HepG2 (cell line): ENCODE data around the gene CDH12. TPM values are rescaled to one million over a fixed set of nuclear protein-coding genes. Genes with fewer than 3 reads are reported as not detected.

Experiments
- ATAC-seq: fragments of 200-7000 bp; cut with Tn5 transposase; 3 replicates; pipeline ENCODE4 v1.9.1; 2020; ENCODE audit warnings: mild to moderate bottlenecking, moderate library complexity
- BruUV-seq: library from RNA; stranded (reverse); fragments of 400-500 nt; replicated peaks from 2 replicates; lab custom pipeline; 2021; lab: Mats Ljungman, UMichigan
- CTCF ChIA-PET: fragments of 300-600 bp; formaldehyde crosslinking; extraction: SDS; loops from one replicate; lab custom pipeline; 2021; ENCODE audit warnings: low total read pairs, inconsistent platforms, low intra/inter-chr PET ratio; lab: Yijun Ruan, JAX
- POLR2A ChIA-PET: fragments of 350-600 bp; sonication (Branson Sonifier 250); formaldehyde crosslinking; loops from one replicate; lab custom pipeline; 2020; ENCODE audit warnings: antibody characterized with exemption, inconsistent platforms; lab: Yijun Ruan, JAX
- DNase-seq: peaks from one replicate; pipeline ENCODE4 v3.0.0-alpha.2; 2015; ENCODE audit warnings: low spot score
- FAIRE-seq: peaks from 3 replicates; lab custom pipeline; 2011; peaks lifted over from hg19 to GRCh38; lab: Jason Lieb, UNC
- H2AFZ ChIP-seq: one replicate; pipeline ENCODE4 v1.6.1; 2011; ENCODE audit warnings: low read length, inconsistent platforms
- H3K27ac ChIP-seq: fragments of 300-600 bp; 3 replicates; pipeline ENCODE4 v1.8.0; 2011; ENCODE audit warnings: mixed run types, mild to moderate bottlenecking, mixed read lengths, low read length, inconsistent platforms; ENCODE audit not compliant: insufficient read depth; ENCODE audit errors: extremely low read length
- H3K27me3 ChIP-seq, 2 experiments: fragments of 200-600 bp in 1 of 2; 2 replicates in 1 of 2; 3 replicates in 1 of 2; pipeline versions ENCODE4 v1.6.0 to v1.8.0; 2011; ENCODE audit warnings: low read length in 2 of 2, mild to moderate bottlenecking in 2 of 2, moderate library complexity in 2 of 2, inconsistent platforms in 1 of 2; ENCODE audit not compliant: insufficient read depth in 2 of 2, control insufficient read depth in 1 of 2
- H3K36me3 ChIP-seq, 2 experiments: fragments of 200-600 bp in 1 of 2; replicated peaks in 1 of 2; 2 replicates in 1 of 2; 3 replicates in 1 of 2; pipeline versions ENCODE4 v1.5.1 to v1.8.0; 2011; ENCODE audit warnings: low read length in 2 of 2, inconsistent platforms in 1 of 2; ENCODE audit not compliant: insufficient read depth in 2 of 2, control insufficient read depth in 1 of 2
- H3K4me1 ChIP-seq: 2 replicates; pipeline ENCODE4 v1.5.1; 2012; ENCODE audit warnings: low read length, inconsistent platforms; ENCODE audit not compliant: insufficient read depth
- H3K4me2 ChIP-seq: 2 replicates; pipeline ENCODE4 v1.6.0; 2011; ENCODE audit warnings: low read depth, low read length, inconsistent platforms
- H3K4me3 ChIP-seq, 3 experiments: fragments of 200-600 bp in 1 of 3; sonication (generic), shearing (Covaris generic) in 1 of 3; replicated peaks in 1 of 3; 2 replicates each; pipeline ENCODE4 v1.5.1; 2011 to 2016; ENCODE audit warnings: low read length in 3 of 3, inconsistent platforms in 2 of 3, low read depth in 2 of 3, mild to moderate bottlenecking in 2 of 3, control low read depth in 1 of 3, mixed read lengths in 1 of 3; ENCODE audit not compliant: insufficient read depth in 1 of 3
- H3K79me2 ChIP-seq: one replicate; pipeline ENCODE4 v1.6.1; 2011; ENCODE audit warnings: low read length, inconsistent platforms; ENCODE audit not compliant: insufficient read depth
- H3K9ac ChIP-seq: 2 replicates; pipeline ENCODE4 v1.6.0; 2011; ENCODE audit warnings: mild to moderate bottlenecking, low read depth, low read length, inconsistent platforms; ENCODE audit not compliant: insufficient read depth
- H3K9me3 ChIP-seq: 2 replicates; pipeline ENCODE4 v1.5.1; 2012; ENCODE audit warnings: mild to moderate bottlenecking, low read length
- H4K20me1 ChIP-seq: 2 replicates; pipeline ENCODE4 v1.6.0; 2011; ENCODE audit warnings: inconsistent platforms, mild to moderate bottlenecking, low read length, moderate library complexity; ENCODE audit not compliant: insufficient read depth
- E2F5 ChIP-seq: sonication (generic); formaldehyde crosslinking; conservative IDR thresholded peaks from 2 replicates; pipeline ENCODE4 v1.4.0; 2020; ENCODE audit warnings: missing genetic modification reagents
- GMEB2 ChIP-seq: IDR thresholded peaks from 2 replicates; pipeline ENCODE4 v1.6.1; 2016; ENCODE audit warnings: missing biosample characterization, missing genetic modification reagents, low read depth
- MTF2 ChIP-seq: sonication (generic); formaldehyde crosslinking; IDR thresholded peaks from 2 replicates; pipeline ENCODE4 v1.5.0; 2020; ENCODE audit warnings: missing genetic modification reagents, borderline replicate concordance
- NFE2L1 ChIP-seq: sonication (generic); formaldehyde crosslinking; IDR thresholded peaks from 2 replicates; pipeline ENCODE4 v1.4.0; 2020; ENCODE audit warnings: missing genetic modification reagents, mild to moderate bottlenecking, borderline replicate concordance
- NR2F6 ChIP-seq, 2 experiments: IDR thresholded peaks; 2 replicates each; pipeline ENCODE4 v1.6.1; 2016; ENCODE audit warnings: antibody characterized with exemption in 1 of 2, mild to moderate bottlenecking in 1 of 2
- ZHX1 ChIP-seq: sonication (generic); formaldehyde crosslinking; IDR thresholded peaks from 2 replicates; pipeline ENCODE4 v1.8.1; 2022; ENCODE audit warnings: low read depth, mild to moderate bottlenecking, missing genetic modification reagents
- ZNF660 ChIP-seq: sonication (generic); formaldehyde crosslinking; IDR thresholded peaks from 2 replicates; pipeline ENCODE4 v1.5.1; 2020; ENCODE audit warnings: mild to moderate bottlenecking, low read depth, missing genetic modification reagents, borderline replicate concordance
- ZNF788 ChIP-seq: sonication (generic); formaldehyde crosslinking; IDR thresholded peaks from 2 replicates; pipeline ENCODE4 v1.5.0; 2020; ENCODE audit warnings: mild to moderate bottlenecking, missing genetic modification reagents, borderline replicate concordance
- ZNF816 ChIP-seq: sonication (generic); formaldehyde crosslinking; IDR thresholded peaks from 2 replicates; pipeline ENCODE4 v1.8.0; 2022; ENCODE audit warnings: missing genetic modification reagents, mild to moderate bottlenecking, borderline replicate concordance
- WGBS: methylation state at CpG from one replicate; pipeline ENCODE4 v1.1.6; 2017; ENCODE audit warnings: low lambda C conversion rate; 5-methylcytosine and 5-hydroxymethylcytosine counted together
- in situ Hi-C: cut with HindIII; loops from 2 replicates; pipeline ENCODE4 v1.10.0; 2017; ENCODE audit warnings: low pct_unique_long_range_greater_than_20kb; ENCODE audit not compliant: extremely low pct_ligation_motif_present
- intact Hi-C: fragments of 100-400 bp; cut with micrococcal nuclease; formaldehyde crosslinking; loops from one replicate; pipeline ENCODE4 v1.10.0; 2022; ENCODE audit not compliant: unreplicated experiment
- polyA plus RNA-seq, 8 experiments: library from polyadenylated mRNA; depleted of rRNA in 3 of 8; stranded (reverse) in 7 of 8; unstranded in 1 of 8; fragments of >200 nt; fragmentation: Illumina TruSeq in 4 of 8; extraction: Trizol in 4 of 8; gene quantifications; 2 replicates each; pipeline versions ENCODE4 v1.2.1 to v1.2.3, GENCODE V29; 2011 to 2016; ENCODE audit warnings: low read depth in 4 of 8, missing spikeins in 1 of 8, mixed read lengths in 1 of 8; ENCODE audit not compliant: insufficient read depth in 1 of 8
- total RNA-seq, 5 experiments: library from RNA; depleted of rRNA; stranded (reverse); fragments of >200 nt; fragmentation: Illumina TruSeq; extraction: Trizol; gene quantifications; 2 replicates each; pipeline ENCODE4 v1.2.3, GENCODE V29; 2016; ENCODE audit warnings: low read depth in 1 of 5
- TF ChIP-seq, protein P1 (sequence below): sonication (generic); formaldehyde crosslinking; IDR thresholded peaks from 2 replicates; pipeline ENCODE4 v1.4.0; 2020; ENCODE audit warnings: missing genetic modification reagents, borderline replicate concordance
- TF ChIP-seq, protein P2 (sequence below): sonication (generic); formaldehyde crosslinking; IDR thresholded peaks from 2 replicates; pipeline ENCODE4 v1.5.0; 2020; ENCODE audit warnings: mild to moderate bottlenecking, missing genetic modification reagents

The CDH12 gene
- total and polyA plus RNA-seq, 2 of the 13 experiments (the other 11 are each of a cell fraction or from before 2014, with no cell fraction given) = not detected

GRCh38 chr5:22722056-22722455 lies 131.1 kb downstream of the CDH12 start:
- in situ Hi-C loops = no loop called here
- ChIA-PET CTCF (no interaction called here), POLR2A (no interaction called here)
- H4K20me1 ChIP-seq = no peaks in the 10 kb centered on the region
- DNase-seq (no peak), FAIRE-seq (no peak), ATAC-seq (no peak)
- H3K79me2 ChIP-seq = no peaks in the 10 kb centered on the region
- H3K27ac ChIP-seq = no peak overlapping the region
- WGBS = 0% methylated on average over 1 of the region's 1 CpG
- intact Hi-C loops = no loop called here
- H3K9me3 ChIP-seq = peaks cover 36% of the 10 kb centered on the region
- no peak overlapping the region for H3K9ac ChIP-seq
- H3K4me2 ChIP-seq = no peak overlapping the region
- H3K4me1 ChIP-seq = no peaks in the 10 kb centered on the region
- no peak overlapping the region for H3K4me3 ChIP-seq
- no peaks in the 10 kb centered on the region for H3K27me3 ChIP-seq
- no peaks in the 10 kb centered on the region for H3K36me3 ChIP-seq
- BruUV-seq = no TSS peak
- H2AFZ ChIP-seq = no peak overlapping the region
- TF ChIP-seq NFE2L1 (CRISPR knock-in tag) (no peak), ZNF816 (no peak), MTF2 (CRISPR knock-in tag) (no peak), E2F5 (CRISPR knock-in tag) (no peak), NR2F6 (IDR thresholded peaks at IDR 0.05) (no peak), NR2F6 (CRISPR knock-in tag; IDR thresholded peaks at IDR 0.05) (no peak), ZNF660 (CRISPR knock-in tag) (no peak), ZHX1 (no peak), GMEB2 (no peak), ZNF788 (CRISPR knock-in tag) (no peak)
- TF ChIP-seq, protein P1, sequence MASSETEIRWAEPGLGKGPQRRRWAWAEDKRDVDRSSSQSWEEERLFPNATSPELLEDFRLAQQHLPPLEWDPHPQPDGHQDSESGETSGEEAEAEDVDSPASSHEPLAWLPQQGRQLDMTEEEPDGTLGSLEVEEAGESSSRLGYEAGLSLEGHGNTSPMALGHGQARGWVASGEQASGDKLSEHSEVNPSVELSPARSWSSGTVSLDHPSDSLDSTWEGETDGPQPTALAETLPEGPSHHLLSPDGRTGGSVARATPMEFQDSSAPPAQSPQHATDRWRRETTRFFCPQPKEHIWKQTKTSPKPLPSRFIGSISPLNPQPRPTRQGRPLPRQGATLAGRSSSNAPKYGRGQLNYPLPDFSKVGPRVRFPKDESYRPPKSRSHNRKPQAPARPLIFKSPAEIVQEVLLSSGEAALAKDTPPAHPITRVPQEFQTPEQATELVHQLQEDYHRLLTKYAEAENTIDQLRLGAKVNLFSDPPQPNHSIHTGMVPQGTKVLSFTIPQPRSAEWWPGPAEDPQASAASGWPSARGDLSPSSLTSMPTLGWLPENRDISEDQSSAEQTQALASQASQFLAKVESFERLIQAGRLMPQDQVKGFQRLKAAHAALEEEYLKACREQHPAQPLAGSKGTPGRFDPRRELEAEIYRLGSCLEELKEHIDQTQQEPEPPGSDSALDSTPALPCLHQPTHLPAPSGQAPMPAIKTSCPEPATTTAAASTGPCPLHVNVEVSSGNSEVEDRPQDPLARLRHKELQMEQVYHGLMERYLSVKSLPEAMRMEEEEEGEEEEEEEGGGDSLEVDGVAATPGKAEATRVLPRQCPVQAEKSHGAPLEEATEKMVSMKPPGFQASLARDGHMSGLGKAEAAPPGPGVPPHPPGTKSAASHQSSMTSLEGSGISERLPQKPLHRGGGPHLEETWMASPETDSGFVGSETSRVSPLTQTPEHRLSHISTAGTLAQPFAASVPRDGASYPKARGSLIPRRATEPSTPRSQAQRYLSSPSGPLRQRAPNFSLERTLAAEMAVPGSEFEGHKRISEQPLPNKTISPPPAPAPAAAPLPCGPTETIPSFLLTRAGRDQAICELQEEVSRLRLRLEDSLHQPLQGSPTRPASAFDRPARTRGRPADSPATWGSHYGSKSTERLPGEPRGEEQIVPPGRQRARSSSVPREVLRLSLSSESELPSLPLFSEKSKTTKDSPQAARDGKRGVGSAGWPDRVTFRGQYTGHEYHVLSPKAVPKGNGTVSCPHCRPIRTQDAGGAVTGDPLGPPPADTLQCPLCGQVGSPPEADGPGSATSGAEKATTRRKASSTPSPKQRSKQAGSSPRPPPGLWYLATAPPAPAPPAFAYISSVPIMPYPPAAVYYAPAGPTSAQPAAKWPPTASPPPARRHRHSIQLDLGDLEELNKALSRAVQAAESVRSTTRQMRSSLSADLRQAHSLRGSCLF (CRISPR knock-in tag) = no peak
- TF ChIP-seq, protein P2, sequence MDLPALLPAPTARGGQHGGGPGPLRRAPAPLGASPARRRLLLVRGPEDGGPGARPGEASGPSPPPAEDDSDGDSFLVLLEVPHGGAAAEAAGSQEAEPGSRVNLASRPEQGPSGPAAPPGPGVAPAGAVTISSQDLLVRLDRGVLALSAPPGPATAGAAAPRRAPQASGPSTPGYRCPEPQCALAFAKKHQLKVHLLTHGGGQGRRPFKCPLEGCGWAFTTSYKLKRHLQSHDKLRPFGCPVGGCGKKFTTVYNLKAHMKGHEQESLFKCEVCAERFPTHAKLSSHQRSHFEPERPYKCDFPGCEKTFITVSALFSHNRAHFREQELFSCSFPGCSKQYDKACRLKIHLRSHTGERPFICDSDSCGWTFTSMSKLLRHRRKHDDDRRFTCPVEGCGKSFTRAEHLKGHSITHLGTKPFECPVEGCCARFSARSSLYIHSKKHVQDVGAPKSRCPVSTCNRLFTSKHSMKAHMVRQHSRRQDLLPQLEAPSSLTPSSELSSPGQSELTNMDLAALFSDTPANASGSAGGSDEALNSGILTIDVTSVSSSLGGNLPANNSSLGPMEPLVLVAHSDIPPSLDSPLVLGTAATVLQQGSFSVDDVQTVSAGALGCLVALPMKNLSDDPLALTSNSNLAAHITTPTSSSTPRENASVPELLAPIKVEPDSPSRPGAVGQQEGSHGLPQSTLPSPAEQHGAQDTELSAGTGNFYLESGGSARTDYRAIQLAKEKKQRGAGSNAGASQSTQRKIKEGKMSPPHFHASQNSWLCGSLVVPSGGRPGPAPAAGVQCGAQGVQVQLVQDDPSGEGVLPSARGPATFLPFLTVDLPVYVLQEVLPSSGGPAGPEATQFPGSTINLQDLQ (CRISPR knock-in tag) = no peak
